Stimulated activated CD8-positive, alpha-beta memory T cell treated with anti-CD3 and anti-CD28 coated beads, Interleukin-15, amount 100 ng/mL, for 24 hours (primary cell): Measurements from ENCODE around the gene LY9.

Experiments
- DNase-seq: peaks from one replicate; pipeline ENCODE4 v3.0.0-alpha.2; 2020; ENCODE audit warnings: low read depth

The LY9 gene, protein sequence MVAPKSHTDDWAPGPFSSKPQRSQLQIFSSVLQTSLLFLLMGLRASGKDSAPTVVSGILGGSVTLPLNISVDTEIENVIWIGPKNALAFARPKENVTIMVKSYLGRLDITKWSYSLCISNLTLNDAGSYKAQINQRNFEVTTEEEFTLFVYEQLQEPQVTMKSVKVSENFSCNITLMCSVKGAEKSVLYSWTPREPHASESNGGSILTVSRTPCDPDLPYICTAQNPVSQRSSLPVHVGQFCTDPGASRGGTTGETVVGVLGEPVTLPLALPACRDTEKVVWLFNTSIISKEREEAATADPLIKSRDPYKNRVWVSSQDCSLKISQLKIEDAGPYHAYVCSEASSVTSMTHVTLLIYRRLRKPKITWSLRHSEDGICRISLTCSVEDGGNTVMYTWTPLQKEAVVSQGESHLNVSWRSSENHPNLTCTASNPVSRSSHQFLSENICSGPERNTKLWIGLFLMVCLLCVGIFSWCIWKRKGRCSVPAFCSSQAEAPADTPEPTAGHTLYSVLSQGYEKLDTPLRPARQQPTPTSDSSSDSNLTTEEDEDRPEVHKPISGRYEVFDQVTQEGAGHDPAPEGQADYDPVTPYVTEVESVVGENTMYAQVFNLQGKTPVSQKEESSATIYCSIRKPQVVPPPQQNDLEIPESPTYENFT

DNA sequence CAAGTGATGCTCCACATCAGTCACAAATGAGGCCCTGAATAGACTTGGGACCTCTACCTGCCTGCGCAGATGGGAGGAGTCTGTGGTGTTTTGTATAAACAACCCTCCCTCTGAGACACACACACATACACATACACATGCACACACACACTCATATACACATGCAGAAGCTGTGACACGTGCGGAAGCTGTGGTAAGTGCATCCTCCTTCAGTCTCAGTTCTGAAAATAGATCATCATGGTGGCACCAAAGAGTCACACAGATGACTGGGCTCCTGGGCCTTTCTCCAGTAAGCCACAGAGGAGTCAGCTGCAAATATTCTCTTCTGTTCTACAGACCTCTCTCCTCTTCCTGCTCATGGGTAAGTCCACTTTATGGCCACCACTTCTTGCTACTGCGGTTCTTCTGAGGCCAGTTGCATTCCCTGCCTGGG is at the start of gene LY9:
LY9 (plus strand) TSS at position 224 of the 433 bp plus-strand sequence; CDS start at position 238, 14 bp downstream.
- peak; percentile 14 for DNase-seq

- no peak for DNase-seq
Measured at GRCh38 chr1:160746836-160747500, 49.0 kb upstream of the LY9 start.

DNA sequence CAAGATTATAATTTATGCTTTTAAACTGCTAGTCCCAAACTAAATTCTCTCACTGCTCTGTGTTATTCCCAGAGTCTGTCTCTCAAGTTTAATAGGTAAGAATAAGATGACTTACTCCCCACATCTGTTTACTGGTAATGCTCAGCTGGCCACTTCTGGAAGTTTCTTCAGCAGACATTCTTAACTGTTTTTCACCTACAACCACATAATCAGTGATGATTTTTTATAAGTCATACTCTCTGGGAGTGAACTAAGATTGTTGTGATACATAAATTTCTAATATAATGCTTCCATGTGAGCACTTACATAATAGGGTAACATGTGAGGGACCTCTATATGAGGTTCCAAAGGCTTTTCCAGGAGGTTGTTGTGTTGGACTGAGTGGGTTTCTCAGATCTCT is 48.3 kb upstream of the LY9 start:
- DNase-seq = no peak

DNA sequence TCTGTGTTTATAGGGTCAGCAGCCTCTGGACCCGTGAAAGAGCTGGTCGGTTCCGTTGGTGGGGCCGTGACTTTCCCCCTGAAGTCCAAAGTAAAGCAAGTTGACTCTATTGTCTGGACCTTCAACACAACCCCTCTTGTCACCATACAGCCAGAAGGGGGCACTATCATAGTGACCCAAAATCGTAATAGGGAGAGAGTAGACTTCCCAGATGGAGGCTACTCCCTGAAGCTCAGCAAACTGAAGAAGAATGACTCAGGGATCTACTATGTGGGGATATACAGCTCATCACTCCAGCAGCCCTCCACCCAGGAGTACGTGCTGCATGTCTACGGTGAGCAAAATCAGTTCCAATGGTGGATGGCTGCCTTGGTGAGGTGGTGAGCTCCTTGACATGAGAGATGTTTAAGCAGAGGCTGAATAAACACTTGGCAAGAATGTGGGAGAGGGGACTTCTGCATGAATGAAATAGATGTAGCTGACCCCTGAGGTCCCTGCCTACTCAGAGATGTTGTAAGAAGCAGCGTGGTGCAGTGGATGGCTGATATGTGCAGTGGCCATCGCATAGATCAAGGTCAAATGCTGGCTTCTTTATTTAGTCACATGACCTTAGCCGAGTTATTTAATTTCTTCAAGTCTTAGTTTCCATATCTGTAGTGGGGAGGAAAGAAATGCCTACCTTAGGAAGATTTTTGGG is 47.6 kb upstream of the LY9 start:
- DNase-seq = no peak

DNA sequence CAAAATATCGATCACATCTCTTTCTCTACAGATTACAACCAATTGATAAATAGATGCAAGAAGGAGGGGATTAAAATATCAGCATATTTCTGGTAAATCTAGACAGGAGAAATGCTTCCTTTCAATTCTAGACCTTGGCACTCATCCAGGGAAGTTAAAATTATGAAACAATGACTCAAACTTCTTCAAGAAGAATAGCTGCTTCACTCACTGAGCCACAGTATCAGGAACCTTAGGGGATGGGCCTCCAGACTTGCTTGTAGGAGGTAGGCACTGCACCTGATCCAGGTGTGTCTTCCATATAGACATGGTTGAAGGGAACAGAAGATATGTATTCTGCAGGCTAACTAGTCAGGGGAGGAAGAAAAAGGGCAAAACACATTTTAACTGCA is 47.1 kb upstream of the LY9 start:
- no peak for DNase-seq

- DNase-seq = no peak
Measured at GRCh38 chr1:160750608-160751007, 45.4 kb upstream of the LY9 start.

- DNase-seq = no peak
Measured at GRCh38 chr1:160752406-160752805, 43.6 kb upstream of the LY9 start.

GRCh38 chr1:160752924-160753323 is 43.0 kb upstream of the LY9 start:
- DNase-seq = no peak

DNA sequence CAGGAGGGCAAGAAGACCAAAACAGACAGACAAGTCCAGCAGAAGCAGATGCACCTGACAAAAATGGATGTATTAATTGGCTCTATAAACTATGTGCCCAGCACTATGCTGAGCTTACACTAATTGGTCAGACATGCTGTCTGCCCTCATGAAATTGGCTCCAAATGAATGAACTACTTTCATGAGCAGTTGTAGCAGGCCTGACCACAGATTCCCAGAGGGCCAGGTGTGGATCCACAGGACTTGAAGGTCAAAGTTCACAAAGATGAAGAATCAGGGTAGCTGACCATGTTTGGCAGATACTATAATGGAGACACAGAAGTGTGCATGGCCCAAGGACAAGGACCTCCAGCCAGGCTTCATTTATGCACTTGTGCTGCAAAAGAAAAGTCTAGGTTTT is 42.4 kb upstream of the LY9 start:
- DNase-seq = no peak

GRCh38 chr1:160755461-160755860 is 40.5 kb upstream of the LY9 start:
- DNase-seq = no peak

- DNase-seq = no peak
Measured at GRCh38 chr1:160755911-160756848, 39.8 kb upstream of the LY9 start.

DNA sequence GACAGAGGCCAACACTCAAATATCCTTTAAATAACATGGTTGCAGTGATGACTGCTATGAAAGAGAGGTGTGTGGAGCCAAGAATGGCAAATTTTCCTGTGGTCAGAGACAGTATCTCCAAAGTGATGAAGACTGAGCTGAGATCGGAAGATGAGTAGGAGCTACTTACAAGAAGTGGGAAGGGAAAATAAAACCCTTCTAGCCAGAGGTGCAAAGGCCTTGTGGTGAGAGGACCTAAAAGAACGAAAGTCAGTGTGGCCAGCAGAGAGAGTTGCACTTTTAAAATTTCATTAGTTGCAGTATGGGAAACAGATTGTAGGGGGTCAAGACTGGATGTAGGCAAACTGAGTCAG is 39.1 kb upstream of the LY9 start:
- DNase-seq = no peak

- DNase-seq = no peak
Measured at GRCh38 chr1:160758521-160758920, 37.5 kb upstream of the LY9 start.

- no peak for DNase-seq
Measured at GRCh38 chr1:160759740-160760139, 36.2 kb upstream of the LY9 start.

DNA sequence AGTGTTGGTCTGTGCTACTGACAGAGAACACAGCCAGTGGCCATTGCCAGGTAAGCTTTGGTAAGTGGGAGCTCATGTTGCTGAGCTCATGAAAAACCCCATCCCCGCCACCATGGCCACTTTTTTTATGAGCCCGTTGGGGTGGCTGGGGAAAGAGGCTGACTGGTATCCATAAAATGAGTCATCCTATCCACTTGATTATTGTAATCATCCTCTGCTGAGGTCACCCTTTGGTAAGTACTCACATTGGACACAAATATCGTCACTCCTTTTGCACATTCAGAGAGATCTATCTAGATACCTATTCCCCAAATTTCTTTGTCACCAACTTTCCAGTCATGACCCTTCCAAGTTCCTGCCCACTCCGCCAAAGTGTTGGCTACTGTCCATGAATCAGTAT is 34.9 kb upstream of the LY9 start:
- no peak for DNase-seq

DNA sequence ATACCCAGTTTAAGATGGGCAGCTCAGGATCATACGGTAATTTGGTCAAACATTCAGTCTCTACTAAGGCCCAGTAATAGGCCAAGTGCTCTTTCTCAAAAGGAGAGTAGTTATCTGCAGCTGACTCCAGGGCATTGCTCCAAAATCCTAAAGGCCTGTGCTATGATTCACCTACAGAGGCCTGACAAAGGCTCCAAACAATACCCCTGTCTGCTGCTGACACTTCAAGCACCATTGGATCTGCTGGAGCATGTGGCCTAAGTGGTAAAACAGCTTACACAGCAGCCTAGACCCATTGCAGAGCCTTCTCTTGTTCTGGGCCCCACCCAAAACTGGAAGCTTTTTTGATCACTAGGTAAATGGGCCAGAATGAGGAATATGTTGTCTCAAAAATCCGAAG is 34.1 kb upstream of the LY9 start:
- DNase-seq = no peak

GRCh38 chr1:160763993-160764392 is 32.0 kb upstream of the LY9 start:
- DNase-seq = no peak

DNA sequence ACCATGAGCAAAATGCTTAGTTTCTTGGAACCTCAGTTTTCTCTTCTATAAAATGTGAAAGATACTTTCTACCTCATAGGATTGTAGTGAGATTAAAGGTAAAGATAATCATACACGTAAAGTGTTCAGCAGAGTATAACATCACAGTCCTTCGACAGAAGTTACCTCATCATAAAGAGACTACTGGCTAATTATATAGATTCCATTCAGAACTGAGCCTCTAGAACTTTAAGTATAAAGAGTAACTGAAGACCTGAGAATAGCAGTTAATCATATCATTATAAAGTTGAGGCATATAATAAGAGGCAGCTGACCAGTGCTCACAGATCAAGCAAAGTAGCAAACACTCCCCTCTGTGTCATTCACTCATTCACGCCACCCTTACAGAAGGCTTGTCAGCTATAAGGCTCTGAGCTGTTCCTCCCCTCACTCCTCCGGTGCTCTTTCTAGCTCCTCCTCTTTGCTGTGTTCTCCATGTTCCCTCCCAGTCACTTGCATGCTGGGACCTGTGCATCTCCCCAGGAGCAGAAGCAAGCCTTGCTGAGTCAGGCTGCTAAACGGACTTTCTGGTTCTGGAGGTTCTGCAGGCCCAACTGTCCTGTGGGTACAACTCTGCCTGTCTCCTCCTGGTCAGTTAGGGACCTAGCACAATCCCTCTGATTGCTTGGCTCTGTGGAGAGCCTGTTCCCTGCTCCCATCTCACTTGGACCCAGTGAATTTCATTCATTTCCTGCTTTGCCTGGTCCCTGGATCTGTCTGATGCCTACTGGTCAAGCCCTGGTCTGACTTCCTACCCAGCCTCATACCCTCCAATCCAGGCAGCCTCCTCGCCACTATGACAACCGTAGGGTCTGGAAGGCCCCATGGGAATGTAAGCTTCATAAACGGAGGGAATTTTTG is 28.3 kb upstream of the LY9 start:
- DNase-seq = no peak

DNA sequence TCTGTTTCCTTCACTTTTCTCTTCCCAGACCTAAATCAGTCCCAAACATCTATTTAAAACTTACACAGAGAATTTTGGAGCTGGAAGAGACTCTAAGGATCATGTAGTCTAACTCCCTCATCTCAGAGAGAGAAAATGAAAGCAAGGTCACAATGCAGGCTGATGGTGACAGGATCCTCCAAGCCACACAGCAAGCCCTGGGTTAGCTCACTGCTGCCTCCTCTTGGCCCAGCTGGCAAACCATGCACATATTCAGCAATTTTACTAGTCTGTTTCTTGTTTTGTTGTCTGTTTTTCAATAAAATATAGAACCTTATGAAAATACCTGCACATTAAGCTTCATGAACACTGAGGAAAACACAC is 27.7 kb upstream of the LY9 start:
- DNase-seq = peak; percentile 50

DNA sequence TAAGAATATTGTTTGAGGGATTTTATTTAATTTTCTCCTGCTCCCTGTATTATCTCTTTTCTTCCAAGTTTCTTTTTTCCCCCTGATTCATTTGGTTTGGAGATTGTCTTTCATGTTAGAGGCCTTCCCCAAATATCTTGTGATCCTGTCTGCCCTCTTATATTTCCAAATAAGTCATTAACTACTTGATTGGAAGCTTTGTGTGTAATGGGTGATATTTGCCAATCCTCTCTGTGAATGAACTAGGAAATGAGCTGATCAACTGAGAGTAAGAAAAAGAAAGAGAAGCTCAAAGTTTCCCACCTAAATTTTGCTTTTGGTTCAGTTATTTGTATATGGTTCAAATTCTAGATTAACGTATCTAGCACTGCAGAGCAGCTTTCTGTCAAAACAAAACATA is 23.6 kb upstream of the LY9 start:
- DNase-seq = no peak

GRCh38 chr1:160773093-160773492 is 22.9 kb upstream of the LY9 start:
- DNase-seq = no peak
